Panc1 (cell line): ENCODE data around the gene PPP6R2. TPM values are rescaled to one million over a fixed set of nuclear protein-coding genes. Genes with fewer than 3 reads are reported as not detected.

Experiments
- ATAC-seq: fragments of 200-7000 bp; cut with Tn5 transposase; 2 replicates; pipeline ENCODE4 v1.9.1; 2020; ENCODE audit warnings: mild to moderate bottlenecking, moderate library complexity
- BruUV-seq: library from RNA; stranded (reverse); fragments of 400-500 nt; replicated peaks from 2 replicates; lab custom pipeline; 2021; lab: Mats Ljungman, UMichigan
- CTCF ChIA-PET: fragments of 300-600 bp; sonication (Branson Sonifier 250); formaldehyde crosslinking; loops from one replicate; lab custom pipeline; 2022; ENCODE audit warnings: antibody characterized with exemption; lab: Charles Lee
- POLR2A ChIA-PET: fragments of 300-600 bp; sonication (Branson Sonifier 250); formaldehyde crosslinking; loops from one replicate; lab custom pipeline; 2022; ENCODE audit warnings: antibody characterized with exemption; lab: Charles Lee
- DNase-seq: peaks from one replicate; pipeline ENCODE4 v3.0.0-alpha.2; 2010; ENCODE audit warnings: low read depth, low spot score
- H3K27ac ChIP-seq: 2 replicates; pipeline ENCODE4 v1.5.1; 2011; ENCODE audit warnings: mild to moderate bottlenecking, low read length, inconsistent platforms
- H3K27me3 ChIP-seq: fragments of 200-500 bp; sonication (Bioruptor generic); 2 replicates; pipeline ENCODE4 v1.6.0; 2014; ENCODE audit warnings: low read length, inconsistent platforms; ENCODE audit not compliant: control insufficient read depth, insufficient read depth
- H3K36me3 ChIP-seq: fragments of 200-500 bp; sonication (Bioruptor generic); 2 replicates; pipeline ENCODE4 v1.5.1; 2014; ENCODE audit warnings: inconsistent platforms, mild to moderate bottlenecking, low read length, moderate library complexity; ENCODE audit not compliant: control insufficient read depth, insufficient read depth
- H3K4me1 ChIP-seq: 2 replicates; pipeline ENCODE4 v1.5.1; 2011; ENCODE audit warnings: inconsistent platforms, mild to moderate bottlenecking, low read length, moderate library complexity; ENCODE audit not compliant: control insufficient read depth, insufficient read depth
- H3K4me3 ChIP-seq, 2 experiments: 2 replicates each; pipeline ENCODE4 v1.5.1; 2011 to 2012; ENCODE audit warnings: low read depth in 2 of 2, low read length in 2 of 2, mild to moderate bottlenecking in 2 of 2, inconsistent platforms in 1 of 2, moderate library complexity in 1 of 2
- H3K9me3 ChIP-seq: fragments of 200-500 bp; sonication (Bioruptor generic); 2 replicates; pipeline ENCODE4 v1.5.1; 2014; ENCODE audit warnings: low read depth, mild to moderate bottlenecking, inconsistent platforms, low read length, moderate library complexity; ENCODE audit not compliant: control insufficient read depth, insufficient read depth
- CTCF ChIP-seq: fragments of 450-650 bp; IDR thresholded peaks from 2 replicates; pipeline ENCODE4 v1.5.1; 2017; ENCODE audit warnings: mild to moderate bottlenecking
- POLR2AphosphoS5 ChIP-seq: IDR thresholded peaks from 2 replicates; pipeline ENCODE4 v1.6.1; 2012; ENCODE audit warnings: mild to moderate bottlenecking, low read depth, low read length, moderate library complexity
- SIN3A ChIP-seq: IDR thresholded peaks from 2 replicates; pipeline ENCODE4 v1.6.1; 2012; ENCODE audit warnings: low read depth, mild to moderate bottlenecking, low read length, moderate library complexity, borderline replicate concordance; ENCODE audit not compliant: insufficient read depth
- TCF7L2 ChIP-seq: IDR thresholded peaks from 2 replicates; pipeline ENCODE4 v1.6.1; 2011; ENCODE audit warnings: mild to moderate bottlenecking, low read depth, low read length, inconsistent platforms
- in situ Hi-C: cut with HindIII; loops from 2 replicates; pipeline ENCODE4 v1.10.0; 2016; ENCODE audit warnings: low sequenced_read_pairs, low pct_unique_long_range_greater_than_20kb
- intact Hi-C: fragments of 100-400 bp; cut with micrococcal nuclease; formaldehyde crosslinking; loops from one replicate; pipeline ENCODE4 v1.10.0; 2022; ENCODE audit not compliant: unreplicated experiment
- total RNA-seq: library from RNA; stranded (reverse); gene quantifications from one replicate; pipeline ENCODE4 v1.2.1, GENCODE V29; 2021; ENCODE audit not compliant: unreplicated experiment
- TF ChIP-seq, protein P1 (sequence below), 2 experiments: IDR thresholded peaks; 2 replicates each; pipeline ENCODE4 v1.6.1; 2011 to 2012; ENCODE audit warnings: low read depth in 2 of 2, control low read depth in 1 of 2, low read length in 1 of 2, mild to moderate bottlenecking in 1 of 2, moderate library complexity in 1 of 2; ENCODE audit not compliant: insufficient read depth in 1 of 2

PPP6R2 gene
- total RNA-seq, 1 experiment from 2014 or later = 52.8 TPM

DNA sequence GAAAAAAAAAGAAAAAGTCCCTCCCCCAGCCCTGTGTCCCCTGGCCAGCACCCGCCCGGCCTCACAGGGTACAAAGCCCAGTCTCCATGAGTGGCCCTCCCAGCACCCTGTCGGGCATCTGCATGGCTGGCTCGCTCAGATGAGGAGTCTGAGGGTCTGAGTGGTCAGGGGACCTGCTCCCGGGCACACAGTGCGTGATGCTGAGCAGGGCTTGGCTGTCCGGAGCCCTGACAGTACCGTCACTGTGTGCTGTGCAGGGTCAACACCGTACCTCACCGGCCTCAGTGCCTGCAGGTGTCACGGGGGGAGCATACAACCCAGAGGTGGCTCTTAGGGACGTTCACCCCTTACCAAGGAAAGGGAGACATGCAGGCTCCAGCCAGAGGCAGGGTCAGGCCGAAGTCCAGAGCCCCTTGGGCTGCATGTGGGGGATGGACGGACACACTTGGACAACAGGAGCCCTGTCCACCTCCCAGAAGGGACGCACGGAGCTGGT, 32.1 kb upstream of the PPP6R2 start:
- H3K4me3 ChIP-seq = no peak overlapping the region
- TF ChIP-seq CTCF = no peak
- TF ChIP-seq SIN3A = no peak
- TF ChIP-seq, protein P1, sequence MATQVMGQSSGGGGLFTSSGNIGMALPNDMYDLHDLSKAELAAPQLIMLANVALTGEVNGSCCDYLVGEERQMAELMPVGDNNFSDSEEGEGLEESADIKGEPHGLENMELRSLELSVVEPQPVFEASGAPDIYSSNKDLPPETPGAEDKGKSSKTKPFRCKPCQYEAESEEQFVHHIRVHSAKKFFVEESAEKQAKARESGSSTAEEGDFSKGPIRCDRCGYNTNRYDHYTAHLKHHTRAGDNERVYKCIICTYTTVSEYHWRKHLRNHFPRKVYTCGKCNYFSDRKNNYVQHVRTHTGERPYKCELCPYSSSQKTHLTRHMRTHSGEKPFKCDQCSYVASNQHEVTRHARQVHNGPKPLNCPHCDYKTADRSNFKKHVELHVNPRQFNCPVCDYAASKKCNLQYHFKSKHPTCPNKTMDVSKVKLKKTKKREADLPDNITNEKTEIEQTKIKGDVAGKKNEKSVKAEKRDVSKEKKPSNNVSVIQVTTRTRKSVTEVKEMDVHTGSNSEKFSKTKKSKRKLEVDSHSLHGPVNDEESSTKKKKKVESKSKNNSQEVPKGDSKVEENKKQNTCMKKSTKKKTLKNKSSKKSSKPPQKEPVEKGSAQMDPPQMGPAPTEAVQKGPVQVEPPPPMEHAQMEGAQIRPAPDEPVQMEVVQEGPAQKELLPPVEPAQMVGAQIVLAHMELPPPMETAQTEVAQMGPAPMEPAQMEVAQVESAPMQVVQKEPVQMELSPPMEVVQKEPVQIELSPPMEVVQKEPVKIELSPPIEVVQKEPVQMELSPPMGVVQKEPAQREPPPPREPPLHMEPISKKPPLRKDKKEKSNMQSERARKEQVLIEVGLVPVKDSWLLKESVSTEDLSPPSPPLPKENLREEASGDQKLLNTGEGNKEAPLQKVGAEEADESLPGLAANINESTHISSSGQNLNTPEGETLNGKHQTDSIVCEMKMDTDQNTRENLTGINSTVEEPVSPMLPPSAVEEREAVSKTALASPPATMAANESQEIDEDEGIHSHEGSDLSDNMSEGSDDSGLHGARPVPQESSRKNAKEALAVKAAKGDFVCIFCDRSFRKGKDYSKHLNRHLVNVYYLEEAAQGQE (IDR thresholded peaks at IDR 0.05; ENCODE audit: insufficient read depth in 1 of 2, low read depth in 2 of 2, low read length in 1 of 2) = no peak
- TF ChIP-seq TCF7L2 = no peak
- no peak for TF ChIP-seq POLR2AphosphoS5
- no TSS peak for BruUV-seq
- ATAC-seq (no peak), DNase-seq (no peak)
- intact Hi-C loops = no loop called here
- ChIA-PET POLR2A (no interaction called here), CTCF (no interaction called here)
- no peaks in the 10 kb centered on the region for H3K9me3 ChIP-seq
- H3K27ac ChIP-seq = no peak overlapping the region
- peaks cover 29% of the 10 kb centered on the region for H3K4me1 ChIP-seq
- no peaks in the 10 kb centered on the region for H3K27me3 ChIP-seq
- in situ Hi-C loops = no loop called here
- no peaks in the 10 kb centered on the region; the same call in 1 of the 2 replicates for H3K36me3 ChIP-seq

GRCh38 chr22:50311606-50312351, 31.3 kb upstream of the PPP6R2 start:
- CTCF ChIA-PET = no interaction called here

More at GRCh38 chr22:50311606-50312351, 31.3 kb upstream of the PPP6R2 start:
- Histone ChIP-seq H3K27me3 (no peaks in the 10 kb centered on the region), H3K36me3 (no peaks in the 10 kb centered on the region; the same call in 1 of the 2 replicates), H3K27ac (no peak overlapping the region), H3K4me1 (peaks cover 29% of the 10 kb centered on the region), H3K4me3 (no peak overlapping the region), H3K9me3 (no peaks in the 10 kb centered on the region)
- in situ Hi-C loops (no loop called here), intact Hi-C loops (no loop called here)
- POLR2A ChIA-PET = no interaction called here
- ATAC-seq (no peak), DNase-seq (no peak)
- BruUV-seq = no TSS peak
- TF ChIP-seq TCF7L2 (no peak), SIN3A (no peak), POLR2AphosphoS5 (no peak), CTCF (no peak)
- TF ChIP-seq, protein P1 (IDR thresholded peaks at IDR 0.05; ENCODE audit: insufficient read depth in 1 of 2, low read depth in 2 of 2, low read length in 1 of 2) = no peak
